Head of caudate nucleus (tissue), 42 donors: Measurements from ENCODE around the gene SSX2IP.
"Not testable (repeated sequence)": the region's sequence is repeated elsewhere in the genome, so short reads cannot be mapped to it uniquely, and the experiment has no call there.

Experiments
- DNase-seq, 42 donors: peaks; one replicate each; pipeline versions ENCODE4 v3.0.0 to v3.0.0-alpha.2; 2020 to 2021; ENCODE audit warnings: mixed read lengths in 7 of 42
- intact Hi-C: fragments of 100-400 bp; cut with DNase I; formaldehyde crosslinking; loops from one replicate; pipeline ENCODE4 v1.15.0; 2022

SSX2IP gene

DNA sequence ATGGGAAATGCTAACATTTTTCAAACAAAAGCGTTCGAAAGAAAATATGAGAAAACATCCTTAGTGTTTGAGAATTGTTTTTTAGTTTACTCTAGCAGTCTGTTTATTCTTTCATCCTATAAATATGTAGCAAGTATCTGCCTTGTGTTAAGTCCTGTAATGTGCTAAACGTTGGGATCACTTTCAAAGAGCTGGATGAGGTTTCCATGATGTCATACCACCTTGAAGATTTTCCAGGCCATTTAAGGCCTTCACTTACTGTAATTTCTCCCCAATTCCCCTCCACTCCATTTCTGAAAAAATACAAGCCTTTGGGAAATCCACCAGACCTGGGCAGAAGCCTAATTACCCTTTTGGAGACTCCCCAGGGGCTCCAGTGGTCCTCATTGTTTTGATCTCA, 91.8 kb downstream of the SSX2IP start:
- DNase-seq = no peak
- intact Hi-C loops = no loop called here

DNA sequence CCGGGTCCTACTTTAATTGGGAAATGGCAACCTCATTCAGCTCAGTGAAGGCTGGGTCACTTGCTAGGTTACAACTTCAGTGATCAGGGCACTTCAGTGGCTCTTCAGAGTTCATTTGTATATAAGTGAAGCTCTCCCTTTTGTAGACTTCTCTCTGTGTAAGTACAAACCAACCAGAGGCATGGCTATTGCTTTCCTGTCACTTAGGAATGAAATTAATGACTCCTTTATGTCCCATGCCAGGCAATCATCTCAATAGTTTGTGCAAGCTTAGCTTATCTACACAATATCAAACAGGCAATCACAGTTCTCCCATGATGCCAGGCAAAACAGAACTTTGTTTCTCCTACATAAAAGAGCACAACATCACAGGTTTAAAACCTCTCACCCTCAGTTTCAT, 93.2 kb downstream of the SSX2IP start:
- intact Hi-C loops = no loop called here
- no peak for DNase-seq

DNA sequence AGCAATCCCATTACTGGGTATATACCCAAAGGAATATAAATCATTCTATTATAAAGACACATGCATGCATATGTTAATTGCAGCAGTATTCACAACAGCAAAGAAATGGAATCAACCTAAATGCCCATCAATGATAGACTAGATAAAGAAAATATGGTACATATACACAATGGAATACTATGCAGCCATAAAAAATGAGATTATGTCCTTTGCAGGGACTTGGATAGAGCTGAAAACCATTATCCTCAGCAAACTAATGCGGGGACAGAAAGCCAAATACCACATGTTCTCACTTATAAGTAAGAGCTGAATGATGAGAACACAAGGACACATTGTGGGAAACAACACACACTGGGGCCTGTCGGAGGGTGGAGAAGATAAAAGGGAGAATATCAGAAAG, 95.3 kb downstream of the SSX2IP start:
- DNase-seq, intact Hi-C loops: not testable (repeated sequence)
